Vagina (tissue), 2 donors: ENCODE measurements around the gene S100PBP.

Source experiments
- CTCF ChIP-seq, 3 experiments: fragments of 450-650 bp in 2 of 3; fragments of 200-600 bp in 1 of 3; sonication (generic) in 1 of 3; IDR thresholded peaks; one replicate each; pipeline ENCODE4 v1.5.1; 2017 to 2019; ENCODE audit warnings: antibody characterized with exemption in 3 of 3, mild to moderate bottlenecking in 2 of 3, moderate library complexity in 2 of 3
- POLR2A ChIP-seq, 2 donors: fragments of 450-650 bp; IDR thresholded peaks; one replicate each; pipeline ENCODE4 v1.6.1; 2017; ENCODE audit warnings: antibody characterized with exemption in 2 of 2, mild to moderate bottlenecking in 2 of 2, moderate library complexity in 2 of 2
- POLR2AphosphoS5 ChIP-seq, 2 donors: sonication (generic); formaldehyde crosslinking; IDR thresholded peaks; one replicate each; pipeline ENCODE4 v1.9.0; 2017; ENCODE audit warnings: antibody characterized with exemption in 2 of 2, mild to moderate bottlenecking in 2 of 2, low read depth in 1 of 2; ENCODE audit not compliant: insufficient read depth in 1 of 2

GRCh38 chr1:32859915-32860314, 42.5 kb downstream of the S100PBP start:
- TF ChIP-seq CTCF (IDR thresholded peaks at IDR 0.05): no peak
- TF ChIP-seq POLR2AphosphoS5 (IDR thresholded peaks at IDR 0.05; ENCODE audit: insufficient read depth in 1 of 2, low read depth in 1 of 2): no peak
- TF ChIP-seq POLR2A (IDR thresholded peaks at IDR 0.05): no peak
